ENCODE data around the gene PRKN. TPM values are rescaled to one million over a fixed set of nuclear protein-coding genes. Genes with fewer than 3 reads are reported as not detected.

PRKN gene
- total RNA-seq, 1 experiment from 2014 or later, result 0.34 TPM

- no peaks in the 10 kb centered on the region for H3K27me3 Mint-ChIP-seq (ENCODE audit: insufficient read depth, unreplicated experiment)
- no peak overlapping the region for H3K27ac Mint-ChIP-seq (ENCODE audit: unreplicated experiment)
- H3K9me3 Mint-ChIP-seq (ENCODE audit: unreplicated experiment), result no peaks in the 10 kb centered on the region
- ChIA-PET POLR2A (no interaction called here), CTCF (no interaction called here)
- H3K36me3 Mint-ChIP-seq (ENCODE audit: insufficient read depth, unreplicated experiment), result no peaks in the 10 kb centered on the region
- peaks cover 37% of the 10 kb centered on the region for H3K4me1 ChIP-seq
- no peaks in the 10 kb centered on the region for H3K9me3 ChIP-seq
- TF ChIP-seq CTCF (IDR thresholded peaks at IDR 0.05; ENCODE audit: insufficient read depth in 1 of 2, low read depth in 1 of 2, low read length in 1 of 2, severe bottlenecking in 1 of 2, unreplicated experiment in 1 of 2), result no peak
- H3K4me3 ChIP-seq (ENCODE audit: low read depth, low read length), result no peak overlapping the region
- no peaks in the 10 kb centered on the region for H3K36me3 ChIP-seq (ENCODE audit: control insufficient read depth, insufficient read depth, low read length)
- no peak overlapping the region for H3K4me3 Mint-ChIP-seq (ENCODE audit: unreplicated experiment)
- H3K27me3 ChIP-seq (replicated peaks; ENCODE audit: control insufficient read depth, insufficient read depth, low read length), result no peaks in the 10 kb centered on the region
- intact Hi-C loops (cut with micrococcal nuclease; ENCODE audit: unreplicated experiment), result no loop called here
- BruUV-seq (replicated peaks), result no TSS peak
- no peak for DNase-seq
- peaks cover 22% of the 10 kb centered on the region for H3K4me1 Mint-ChIP-seq (ENCODE audit: low read depth, unreplicated experiment)
Measured at GRCh38 chr6:161348628-161348994, 1379.0 kb downstream of the PRKN start.

- H3K27me3 Mint-ChIP-seq (ENCODE audit: insufficient read depth, unreplicated experiment), result no peaks in the 10 kb centered on the region
- Histone ChIP-seq H3K36me3 (ENCODE audit: control insufficient read depth, insufficient read depth, low read length) (no peaks in the 10 kb centered on the region), H3K4me3 (ENCODE audit: low read depth, low read length) (no peak overlapping the region), H3K27me3 (replicated peaks; ENCODE audit: control insufficient read depth, insufficient read depth, low read length) (no peaks in the 10 kb centered on the region), H3K9me3 (no peaks in the 10 kb centered on the region), H3K4me1 (peaks cover 37% of the 10 kb centered on the region)
- POLR2A ChIA-PET, result no interaction called here
- H3K4me3 Mint-ChIP-seq (ENCODE audit: unreplicated experiment), result no peak overlapping the region
- intact Hi-C loops (cut with micrococcal nuclease; ENCODE audit: unreplicated experiment), result no loop called here
- H3K9me3 Mint-ChIP-seq (ENCODE audit: unreplicated experiment), result peaks cover under 1% of the 10 kb centered on the region
- H3K36me3 Mint-ChIP-seq (ENCODE audit: insufficient read depth, unreplicated experiment), result no peaks in the 10 kb centered on the region
- no peak for TF ChIP-seq CTCF (IDR thresholded peaks at IDR 0.05; ENCODE audit: insufficient read depth in 1 of 2, low read depth in 1 of 2, low read length in 1 of 2, severe bottlenecking in 1 of 2, unreplicated experiment in 1 of 2)
- DNase-seq, result no peak
- CTCF ChIA-PET, result no interaction called here
- H3K4me1 Mint-ChIP-seq (ENCODE audit: low read depth, unreplicated experiment), result peaks cover 21% of the 10 kb centered on the region
- no TSS peak for BruUV-seq (replicated peaks)
- no peak overlapping the region for H3K27ac Mint-ChIP-seq (ENCODE audit: unreplicated experiment)
Measured at GRCh38 chr6:161347988-161348627, 1379.5 kb downstream of the PRKN start.

- Histone ChIP-seq H3K9me3 (no peaks in the 10 kb centered on the region), H3K4me1 (peaks cover 43% of the 10 kb centered on the region), H3K36me3 (ENCODE audit: control insufficient read depth, insufficient read depth, low read length) (no peaks in the 10 kb centered on the region), H3K27me3 (replicated peaks; ENCODE audit: control insufficient read depth, insufficient read depth, low read length) (no peaks in the 10 kb centered on the region), H3K4me3 (ENCODE audit: low read depth, low read length) (no peak overlapping the region)
- DNase-seq, result peak in 1 of 2 experiments; percentile 26
- H3K4me3 Mint-ChIP-seq (ENCODE audit: unreplicated experiment), result no peak overlapping the region
- no peak overlapping the region for H3K27ac Mint-ChIP-seq (ENCODE audit: unreplicated experiment)
- no TSS peak for BruUV-seq (replicated peaks)
- CTCF ChIA-PET, result no interaction called here
- H3K9me3 Mint-ChIP-seq (ENCODE audit: unreplicated experiment), result peaks cover 6% of the 10 kb centered on the region
- H3K27me3 Mint-ChIP-seq (ENCODE audit: insufficient read depth, unreplicated experiment), result no peaks in the 10 kb centered on the region
- H3K4me1 Mint-ChIP-seq (ENCODE audit: low read depth, unreplicated experiment), result peaks cover 27% of the 10 kb centered on the region
- no peak for TF ChIP-seq CTCF (IDR thresholded peaks at IDR 0.05; ENCODE audit: insufficient read depth in 1 of 2, low read depth in 1 of 2, low read length in 1 of 2, severe bottlenecking in 1 of 2, unreplicated experiment in 1 of 2)
- POLR2A ChIA-PET, result no interaction called here
- no peaks in the 10 kb centered on the region for H3K36me3 Mint-ChIP-seq (ENCODE audit: insufficient read depth, unreplicated experiment)
- intact Hi-C loops (cut with micrococcal nuclease; ENCODE audit: unreplicated experiment), result no loop called here
Measured at GRCh38 chr6:161347125-161347524, 1380.4 kb downstream of the PRKN start.
